ENCODE measurements around the gene SLC26A6. TPM values are rescaled to one million over a fixed set of nuclear protein-coding genes. Genes with fewer than 3 reads are reported as not detected.

The SLC26A6 gene
- polyA plus RNA-seq, 1 of the 3 experiments (the other 2 are of a cell fraction): 31.9 TPM

DNA sequence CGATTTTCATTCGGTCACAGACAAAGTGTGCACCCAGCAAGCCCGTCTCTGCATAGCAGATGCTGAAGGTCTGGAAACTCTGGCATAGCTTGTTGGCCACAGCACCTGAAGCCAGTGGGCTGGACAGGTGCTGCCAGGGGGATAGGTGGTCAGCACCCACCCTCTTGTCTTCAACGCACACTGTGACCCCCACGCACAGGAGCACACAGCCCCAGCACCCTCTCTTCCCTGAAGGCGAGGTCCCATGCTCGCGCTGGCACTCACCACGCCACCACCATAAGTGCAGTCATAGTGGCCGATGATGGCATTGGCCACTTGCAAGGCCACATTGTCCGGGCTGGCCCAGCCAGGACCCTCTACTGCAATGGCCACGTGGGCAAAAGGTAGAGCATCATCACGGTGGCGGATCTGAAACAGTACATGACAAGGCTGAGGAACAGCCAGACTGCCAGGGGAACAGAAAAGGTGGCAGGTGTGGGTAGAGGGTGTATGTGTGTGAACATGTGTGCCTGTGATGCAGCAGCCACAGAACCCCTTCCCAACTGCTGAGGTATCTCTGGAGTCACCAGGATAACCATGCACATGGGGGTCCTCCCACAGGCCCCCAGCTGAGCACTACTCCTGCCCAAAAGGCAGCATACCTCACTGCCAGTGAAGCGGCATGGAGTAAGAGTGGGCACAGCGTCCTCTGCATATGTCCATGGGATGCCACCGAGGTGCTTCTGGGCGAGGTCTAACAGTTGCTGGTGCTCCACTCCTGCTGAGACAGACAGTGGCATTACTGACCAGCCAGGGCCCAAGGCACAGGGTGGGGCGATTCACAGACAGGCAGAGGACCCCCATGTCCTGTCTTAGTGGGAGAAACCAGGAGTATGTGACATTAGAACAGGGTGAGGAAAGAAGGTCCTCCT lies 34.3 kb downstream of the SLC26A6 start:
- Histone ChIP-seq H3K4me2 (no peak overlapping the region), H3K4me3 (ENCODE audit: low read depth in 2 of 2, low read length in 1 of 2) (no peak overlapping the region), H3K27me3 (ENCODE audit: insufficient read depth) (no peaks in the 10 kb centered on the region), H3K9ac (no peak overlapping the region), H3K9me2 (no peaks in the 10 kb centered on the region), H2AFZ (ENCODE audit: low read depth) (no peak overlapping the region), H3K27ac (ENCODE audit: low read depth in 2 of 2, low read length in 1 of 2) (peak overlapping the region in 1 of 2 experiments; percentile 96; a peak in 1 of 4 replicates), H3K4me1 (ENCODE audit: control insufficient read depth in 1 of 2, insufficient read depth in 2 of 2, low read depth in 1 of 2, low read length in 1 of 2) (peaks cover 14 to 30% of the 10 kb centered on the region in 2 experiments; a peak in 3 of 4 replicates), H3K79me2 (ENCODE audit: insufficient read depth) (peaks cover 13% of the 10 kb centered on the region), H3K9me3 (no peaks in the 10 kb centered on the region), H4K20me1 (ENCODE audit: insufficient read depth) (no peaks in the 10 kb centered on the region), H3F3A (replicated peaks; ENCODE audit: insufficient read depth) (peaks cover 41% of the 10 kb centered on the region), H3K36me3 (replicated peaks in 1 of 2; ENCODE audit: control insufficient read depth in 1 of 2, insufficient read depth in 2 of 2, low read length in 1 of 2) (peaks cover 34 to 61% of the 10 kb centered on the region in 2 experiments)
- ChIA-PET POLR2A (no interaction called here), CTCF (interaction anchor here (1.1 to 1.5 kb wide), 2 partner anchors 35 to 165 kb away, joined by 3 read pairs; partner anchors contain the start of gene SLC26A6)
- 94% methylated on average over 18 of the region's 19 CpGs for WGBS (ENCODE audit: low lambda C conversion rate)
- DNase-seq: no peak
- no peak for TF ChIP-seq JUND (IDR thresholded peaks at IDR 0.05)
- no peak for TF ChIP-seq POLR2AphosphoS5 (IDR thresholded peaks at IDR 0.05; ENCODE audit: low read depth, low read length)
- no peak for TF ChIP-seq TAF1 (IDR thresholded peaks at IDR 0.05; ENCODE audit: borderline replicate concordance, low read depth, low read length)
- TF ChIP-seq, protein P1, sequence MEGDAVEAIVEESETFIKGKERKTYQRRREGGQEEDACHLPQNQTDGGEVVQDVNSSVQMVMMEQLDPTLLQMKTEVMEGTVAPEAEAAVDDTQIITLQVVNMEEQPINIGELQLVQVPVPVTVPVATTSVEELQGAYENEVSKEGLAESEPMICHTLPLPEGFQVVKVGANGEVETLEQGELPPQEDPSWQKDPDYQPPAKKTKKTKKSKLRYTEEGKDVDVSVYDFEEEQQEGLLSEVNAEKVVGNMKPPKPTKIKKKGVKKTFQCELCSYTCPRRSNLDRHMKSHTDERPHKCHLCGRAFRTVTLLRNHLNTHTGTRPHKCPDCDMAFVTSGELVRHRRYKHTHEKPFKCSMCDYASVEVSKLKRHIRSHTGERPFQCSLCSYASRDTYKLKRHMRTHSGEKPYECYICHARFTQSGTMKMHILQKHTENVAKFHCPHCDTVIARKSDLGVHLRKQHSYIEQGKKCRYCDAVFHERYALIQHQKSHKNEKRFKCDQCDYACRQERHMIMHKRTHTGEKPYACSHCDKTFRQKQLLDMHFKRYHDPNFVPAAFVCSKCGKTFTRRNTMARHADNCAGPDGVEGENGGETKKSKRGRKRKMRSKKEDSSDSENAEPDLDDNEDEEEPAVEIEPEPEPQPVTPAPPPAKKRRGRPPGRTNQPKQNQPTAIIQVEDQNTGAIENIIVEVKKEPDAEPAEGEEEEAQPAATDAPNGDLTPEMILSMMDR (IDR thresholded peaks at IDR 0.05): no peak
- no peak for TF ChIP-seq SIN3A (IDR thresholded peaks at IDR 0.05; ENCODE audit: borderline replicate concordance, low read depth, low read length)
- TF ChIP-seq GABPA (IDR thresholded peaks at IDR 0.05; ENCODE audit: low read depth): no peak
- TF ChIP-seq, protein P2, sequence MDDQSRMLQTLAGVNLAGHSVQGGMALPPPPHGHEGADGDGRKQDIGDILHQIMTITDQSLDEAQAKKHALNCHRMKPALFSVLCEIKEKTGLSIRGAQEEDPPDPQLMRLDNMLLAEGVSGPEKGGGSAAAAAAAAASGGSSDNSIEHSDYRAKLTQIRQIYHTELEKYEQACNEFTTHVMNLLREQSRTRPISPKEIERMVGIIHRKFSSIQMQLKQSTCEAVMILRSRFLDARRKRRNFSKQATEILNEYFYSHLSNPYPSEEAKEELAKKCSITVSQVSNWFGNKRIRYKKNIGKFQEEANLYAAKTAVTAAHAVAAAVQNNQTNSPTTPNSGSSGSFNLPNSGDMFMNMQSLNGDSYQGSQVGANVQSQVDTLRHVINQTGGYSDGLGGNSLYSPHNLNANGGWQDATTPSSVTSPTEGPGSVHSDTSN (IDR thresholded peaks at IDR 0.05): no peak
- TF ChIP-seq NFIC (IDR thresholded peaks at IDR 0.05; ENCODE audit: borderline replicate concordance): no peak
- no peak for TF ChIP-seq RCOR1 (IDR thresholded peaks at IDR 0.05; ENCODE audit: low read length)

DNA sequence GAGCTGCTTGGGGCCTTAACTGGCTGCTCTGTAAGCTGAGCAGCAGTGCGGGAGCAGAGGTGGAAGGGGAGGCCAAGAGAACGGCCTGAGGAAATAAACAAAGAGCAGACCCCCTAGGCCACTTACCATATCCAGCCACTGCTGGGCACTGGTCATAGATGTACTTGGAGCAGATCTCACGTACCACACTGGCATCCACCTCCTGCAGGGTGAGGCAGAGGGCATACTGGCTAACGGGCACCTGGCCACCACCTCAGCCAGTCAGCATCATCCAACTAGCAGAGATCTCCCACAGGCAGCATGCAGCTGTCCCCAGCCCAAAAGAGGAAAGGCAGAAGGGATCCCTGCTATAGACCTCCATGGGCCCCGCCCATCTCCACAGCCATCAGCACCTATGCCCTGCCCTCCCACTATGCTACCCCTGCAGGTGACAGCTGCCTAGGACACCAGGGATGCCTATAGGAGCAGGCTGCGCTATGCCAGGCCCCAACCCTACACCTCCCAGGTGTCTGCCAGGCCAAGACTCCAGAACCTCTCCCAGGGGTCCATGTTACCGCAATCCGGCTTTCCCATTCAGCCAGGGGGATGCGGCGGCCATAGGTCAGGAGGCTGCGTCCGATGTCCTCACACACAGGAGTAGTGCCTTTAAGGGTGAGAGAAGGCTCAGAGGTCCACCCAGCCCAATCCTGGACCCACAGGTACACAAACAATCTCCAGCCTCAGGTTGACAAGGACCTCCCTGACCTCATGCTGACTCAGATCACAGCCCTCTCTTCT lies 35.6 kb downstream of the SLC26A6 start:
- Histone ChIP-seq H2AFZ (ENCODE audit: low read depth) (no peak overlapping the region), H3K4me3 (ENCODE audit: low read depth in 2 of 2, low read length in 1 of 2) (no peak overlapping the region), H3K9me3 (no peaks in the 10 kb centered on the region), H3K9ac (peak overlapping the region; percentile 52; the same call in 1 of the 2 replicates), H3K4me2 (peak overlapping the region; percentile 76), H3K9me2 (no peaks in the 10 kb centered on the region), H3K4me1 (ENCODE audit: control insufficient read depth in 1 of 2, insufficient read depth in 2 of 2, low read depth in 1 of 2, low read length in 1 of 2) (peaks cover 26 to 37% of the 10 kb centered on the region in 2 experiments; a peak in 3 of 4 replicates), H3F3A (replicated peaks; ENCODE audit: insufficient read depth) (peaks cover 45% of the 10 kb centered on the region), H4K20me1 (ENCODE audit: insufficient read depth) (no peaks in the 10 kb centered on the region), H3K36me3 (replicated peaks in 1 of 2; ENCODE audit: control insufficient read depth in 1 of 2, insufficient read depth in 2 of 2, low read length in 1 of 2) (peaks cover 22 to 49% of the 10 kb centered on the region in 2 experiments), H3K27ac (ENCODE audit: low read depth in 2 of 2, low read length in 1 of 2) (peak overlapping the region in 1 of 2 experiments; percentile 96; a peak in 2 of 4 replicates), H3K79me2 (ENCODE audit: insufficient read depth) (peaks cover 2% of the 10 kb centered on the region; the same call in 1 of the 2 replicates), H3K27me3 (ENCODE audit: insufficient read depth) (no peaks in the 10 kb centered on the region)
- CTCF ChIA-PET: interaction anchor here (1.2 to 1.6 kb wide), 2 partner anchors 10 to 36 kb away, joined by 4 read pairs; partner anchors contain the start of genes SLC26A6 and UQCRC1
- no peak for TF ChIP-seq POLR2AphosphoS5 (IDR thresholded peaks at IDR 0.05; ENCODE audit: low read depth, low read length)
- TF ChIP-seq, protein P3, sequence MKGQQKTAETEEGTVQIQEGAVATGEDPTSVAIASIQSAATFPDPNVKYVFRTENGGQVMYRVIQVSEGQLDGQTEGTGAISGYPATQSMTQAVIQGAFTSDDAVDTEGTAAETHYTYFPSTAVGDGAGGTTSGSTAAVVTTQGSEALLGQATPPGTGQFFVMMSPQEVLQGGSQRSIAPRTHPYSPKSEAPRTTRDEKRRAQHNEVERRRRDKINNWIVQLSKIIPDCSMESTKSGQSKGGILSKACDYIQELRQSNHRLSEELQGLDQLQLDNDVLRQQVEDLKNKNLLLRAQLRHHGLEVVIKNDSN (IDR thresholded peaks at IDR 0.05; ENCODE audit: borderline replicate concordance, low read depth): no peak
- TF ChIP-seq YY1 (IDR thresholded peaks at IDR 0.05; ENCODE audit: low read depth): no peak
- no peak for TF ChIP-seq MXI1 (IDR thresholded peaks at IDR 0.05; ENCODE audit: low read depth, low read length)
- TF ChIP-seq FOSL2 (IDR thresholded peaks at IDR 0.05; ENCODE audit: borderline replicate concordance, low read depth): no peak
- TF ChIP-seq, protein P4, sequence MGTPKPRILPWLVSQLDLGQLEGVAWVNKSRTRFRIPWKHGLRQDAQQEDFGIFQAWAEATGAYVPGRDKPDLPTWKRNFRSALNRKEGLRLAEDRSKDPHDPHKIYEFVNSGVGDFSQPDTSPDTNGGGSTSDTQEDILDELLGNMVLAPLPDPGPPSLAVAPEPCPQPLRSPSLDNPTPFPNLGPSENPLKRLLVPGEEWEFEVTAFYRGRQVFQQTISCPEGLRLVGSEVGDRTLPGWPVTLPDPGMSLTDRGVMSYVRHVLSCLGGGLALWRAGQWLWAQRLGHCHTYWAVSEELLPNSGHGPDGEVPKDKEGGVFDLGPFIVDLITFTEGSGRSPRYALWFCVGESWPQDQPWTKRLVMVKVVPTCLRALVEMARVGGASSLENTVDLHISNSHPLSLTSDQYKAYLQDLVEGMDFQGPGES (IDR thresholded peaks at IDR 0.05; ENCODE audit: low read depth, low read length): no peak
- TF ChIP-seq, protein P5, sequence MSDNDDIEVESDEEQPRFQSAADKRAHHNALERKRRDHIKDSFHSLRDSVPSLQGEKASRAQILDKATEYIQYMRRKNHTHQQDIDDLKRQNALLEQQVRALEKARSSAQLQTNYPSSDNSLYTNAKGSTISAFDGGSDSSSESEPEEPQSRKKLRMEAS (IDR thresholded peaks at IDR 0.05; ENCODE audit: low read depth): no peak
- no peak for TF ChIP-seq RCOR1 (IDR thresholded peaks at IDR 0.05; ENCODE audit: low read length)
- TF ChIP-seq JUND (IDR thresholded peaks at IDR 0.05): no peak
- TF ChIP-seq, protein P2 (IDR thresholded peaks at IDR 0.05): no peak
- no peak for TF ChIP-seq FOXM1 (IDR thresholded peaks at IDR 0.05; ENCODE audit: low read depth)
- no peak for DNase-seq
- 94% methylated on average over 2 of the region's 12 CpGs for WGBS (ENCODE audit: low lambda C conversion rate)
- POLR2A ChIA-PET: no interaction called here

Data from SK-N-SH (cell line).